Spinal cord (tissue), 10 donors: ENCODE data around the gene TEX47. TPM values are rescaled to one million over a fixed set of nuclear protein-coding genes. Genes with fewer than 3 reads are reported as not detected.

ENCODE experiments used
- DNase-seq, 6 donors: peaks; one replicate each; pipeline versions ENCODE4 v3.0.0 to v3.0.0-alpha.2; 2013 to 2015; ENCODE audit warnings: low spot score in 6 of 6, low read depth in 4 of 6
- H3K27ac ChIP-seq: one replicate; pipeline ENCODE4 v1.5.1; 2013; ENCODE audit warnings: low read depth, low read length, control low read depth
- H3K27me3 ChIP-seq: one replicate; pipeline ENCODE4 v1.6.1; 2013; ENCODE audit warnings: low read length; ENCODE audit not compliant: control insufficient read depth, insufficient read depth
- H3K36me3 ChIP-seq: one replicate; pipeline ENCODE4 v1.6.1; 2013; ENCODE audit warnings: low read length; ENCODE audit not compliant: control insufficient read depth, insufficient read depth
- H3K4me1 ChIP-seq: one replicate; pipeline ENCODE4 v1.6.1; 2013; ENCODE audit warnings: low read length; ENCODE audit not compliant: control insufficient read depth, insufficient read depth
- H3K4me3 ChIP-seq: one replicate; pipeline ENCODE4 v1.5.1; 2013; ENCODE audit warnings: low read depth, low read length, control low read depth
- H3K9me3 ChIP-seq: one replicate; pipeline ENCODE4 v1.6.1; 2013; ENCODE audit warnings: low read length; ENCODE audit not compliant: control insufficient read depth, insufficient read depth
- WGBS: methylation state at CpG from one replicate; pipeline ENCODE4 v1.1.5; 2013; ENCODE audit warnings: missing lambda C conversion rate; ENCODE audit not compliant: insufficient coverage; 5-methylcytosine and 5-hydroxymethylcytosine counted together
- polyA plus RNA-seq, 2 donors: library from polyadenylated mRNA; unstranded; fragments of 120-200 nt; gene quantifications; one replicate each; pipeline ENCODE4 v1.2.1, GENCODE V29; 2013; ENCODE audit not compliant: insufficient read length in 2 of 2
- total RNA-seq, 2 donors: library from RNA; depleted of rRNA in 1 of 2; stranded (reverse); fragments of 120-200 nt in 1 of 2; fragments of >200 nt in 1 of 2; gene quantifications; one replicate each; pipeline versions ENCODE4 v1.2.3 to v1.2.4, GENCODE V29; 2013 to 2014
- donor health status: healthy.

The TEX47 gene
- total and polyA plus RNA-seq, 4 donors = not detected

DNA sequence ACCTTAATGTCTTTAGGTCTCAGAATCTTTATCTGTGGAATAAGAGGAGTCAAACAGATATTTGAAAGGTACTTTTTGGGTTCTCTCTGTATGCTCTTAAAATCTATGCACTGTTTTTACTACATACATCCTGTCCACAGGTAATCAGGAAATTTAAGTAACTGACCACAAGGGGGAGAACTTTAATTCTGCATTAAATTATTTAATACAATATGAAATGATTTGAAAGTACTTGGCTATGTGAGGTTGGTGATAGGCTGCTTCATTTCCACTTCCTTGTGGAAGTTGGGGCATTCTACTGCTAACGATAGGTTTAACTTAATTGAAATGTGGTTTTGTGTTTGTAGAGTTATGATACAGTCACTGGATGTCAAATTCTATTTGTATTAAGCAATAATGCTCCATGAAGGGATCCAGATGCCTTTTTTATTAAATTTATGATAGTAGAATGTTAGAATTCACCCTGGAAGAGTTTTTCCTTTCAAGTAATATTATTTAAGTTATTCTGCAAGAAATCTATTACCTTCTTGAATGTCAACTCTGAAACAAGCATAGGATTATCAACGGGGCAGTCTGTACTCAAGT lies 6.0 kb downstream of the TEX47 start:
- DNase-seq = peak in 2 of 6 donors; percentile 30 to 56
- 67% methylated on average over 1 of the region's 2 CpGs for WGBS
- no peaks in the 10 kb centered on the region for H3K4me1 ChIP-seq
- no peak overlapping the region for H3K4me3 ChIP-seq
- no peaks in the 10 kb centered on the region for H3K36me3 ChIP-seq
- H3K27ac ChIP-seq = no peak overlapping the region
- H3K9me3 ChIP-seq = no peaks in the 10 kb centered on the region
- no peaks in the 10 kb centered on the region for H3K27me3 ChIP-seq

DNA sequence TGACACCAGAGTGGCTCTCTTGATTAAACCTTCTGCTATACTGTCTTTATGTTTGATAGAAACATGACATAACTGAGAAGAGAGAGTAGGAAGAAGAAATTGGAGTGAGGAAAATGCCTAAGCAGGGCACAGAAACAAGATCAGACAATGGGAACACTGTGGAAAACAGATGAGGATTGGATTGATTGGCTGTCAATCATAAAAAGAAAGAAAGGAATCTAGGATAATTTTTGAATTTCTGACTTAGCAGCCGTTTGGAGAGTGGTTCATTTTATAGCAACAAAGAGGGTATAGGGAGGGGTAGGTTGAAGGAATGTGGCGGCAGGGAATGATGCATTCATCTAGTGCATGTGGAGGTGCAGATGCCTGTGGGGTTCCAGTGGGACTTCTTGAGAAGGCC lies 7.8 kb downstream of the TEX47 start:
- no peak overlapping the region for H3K27ac ChIP-seq
- no peak for DNase-seq
- no peaks in the 10 kb centered on the region for H3K9me3 ChIP-seq
- no peak overlapping the region for H3K4me3 ChIP-seq
- H3K36me3 ChIP-seq = no peaks in the 10 kb centered on the region
- no peaks in the 10 kb centered on the region for H3K27me3 ChIP-seq
- WGBS = 84% methylated on average over 2 of the region's 2 CpGs
- H3K4me1 ChIP-seq = no peaks in the 10 kb centered on the region

DNA sequence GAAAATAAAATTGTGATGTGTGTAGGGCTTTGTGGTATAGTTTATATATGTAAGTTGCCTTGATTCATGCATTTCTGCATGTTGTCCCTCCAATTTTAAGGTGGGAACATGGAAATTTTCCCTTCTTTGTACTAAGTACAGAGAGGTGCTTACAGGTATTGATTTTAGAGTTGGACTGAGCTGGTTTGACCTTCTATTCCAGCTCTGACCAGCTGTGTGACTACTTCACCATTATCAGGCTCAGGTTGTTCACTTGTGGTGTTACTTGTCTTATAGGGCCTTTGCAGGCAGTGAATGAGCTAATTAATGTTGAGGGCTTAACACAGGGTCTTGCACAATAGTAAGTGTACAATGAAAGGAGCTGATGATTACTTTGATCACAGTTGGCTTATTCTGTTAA lies 19.7 kb downstream of the TEX47 start:
- no peaks in the 10 kb centered on the region for H3K27me3 ChIP-seq
- H3K4me3 ChIP-seq = no peak overlapping the region
- no peaks in the 10 kb centered on the region for H3K9me3 ChIP-seq
- H3K4me1 ChIP-seq = no peaks in the 10 kb centered on the region
- DNase-seq = no peak
- no peaks in the 10 kb centered on the region for H3K36me3 ChIP-seq
- H3K27ac ChIP-seq = no peak overlapping the region

DNA sequence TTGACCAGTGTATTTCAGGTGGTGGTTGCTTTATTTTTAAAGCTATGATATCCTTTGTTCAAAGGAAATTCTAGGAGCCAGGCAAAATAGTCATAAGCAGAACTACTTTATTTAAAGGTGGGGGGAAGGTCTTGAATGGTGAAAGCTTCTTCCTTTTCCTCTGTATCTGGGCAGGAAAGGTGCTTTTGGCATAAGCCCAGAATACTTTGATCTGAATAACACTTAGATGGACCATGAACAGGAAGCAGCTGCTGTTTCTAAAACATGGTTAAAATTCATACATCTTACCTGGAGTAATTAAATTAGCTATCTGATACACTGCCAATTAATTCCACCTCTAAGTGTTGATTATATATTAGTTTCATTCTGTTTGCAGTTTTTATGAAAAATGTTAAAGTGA lies 22.8 kb downstream of the TEX47 start:
- no peaks in the 10 kb centered on the region for H3K36me3 ChIP-seq
- H3K27ac ChIP-seq = no peak overlapping the region
- no peaks in the 10 kb centered on the region for H3K9me3 ChIP-seq
- no peak for DNase-seq
- H3K4me1 ChIP-seq = no peaks in the 10 kb centered on the region
- no peak overlapping the region for H3K4me3 ChIP-seq
- H3K27me3 ChIP-seq = no peaks in the 10 kb centered on the region

DNA sequence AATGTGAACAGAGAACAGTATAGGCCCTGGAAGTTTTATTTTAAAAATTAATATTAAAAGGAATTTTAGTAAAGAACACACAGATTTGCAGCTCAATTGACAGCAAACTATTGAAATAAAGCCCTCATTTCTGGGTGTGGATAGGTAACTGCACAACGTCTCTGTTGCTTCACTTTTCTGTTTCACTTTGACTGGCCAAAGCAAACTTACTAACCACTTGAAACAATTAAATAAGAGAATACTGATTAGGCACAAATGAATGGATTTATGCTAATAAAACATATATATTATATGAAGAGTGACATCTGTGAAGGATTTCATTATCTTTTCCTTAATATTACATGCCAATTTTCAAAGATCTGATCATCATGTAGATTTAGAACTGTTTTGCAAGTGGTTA lies 24.1 kb downstream of the TEX47 start:
- no CpG with 5 or more reads among the region's 1 CpG for WGBS
- H3K9me3 ChIP-seq = no peaks in the 10 kb centered on the region
- H3K4me3 ChIP-seq = no peak overlapping the region
- DNase-seq = no peak
- no peaks in the 10 kb centered on the region for H3K36me3 ChIP-seq
- no peaks in the 10 kb centered on the region for H3K4me1 ChIP-seq
- no peaks in the 10 kb centered on the region for H3K27me3 ChIP-seq
- H3K27ac ChIP-seq = no peak overlapping the region

DNA sequence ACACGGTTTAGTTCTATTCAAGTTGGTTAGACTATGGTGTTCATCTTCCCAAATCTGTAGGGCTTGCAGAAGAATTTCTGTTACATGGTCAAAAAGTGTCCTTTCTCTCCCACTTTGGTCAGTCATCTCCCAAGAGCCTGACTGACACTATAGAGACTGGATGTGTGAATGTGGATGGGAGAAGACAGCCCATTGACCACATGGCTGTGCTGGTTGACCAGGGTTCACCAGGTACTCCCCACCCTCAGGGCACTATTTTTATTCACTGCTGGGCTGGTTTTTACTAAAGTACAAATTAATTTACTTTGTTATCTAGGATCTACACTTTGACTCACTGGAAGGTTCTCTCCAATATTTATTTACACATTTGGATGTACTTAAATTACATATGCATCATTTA lies 33.8 kb downstream of the TEX47 start:
- Histone ChIP-seq H3K4me3 (no peak overlapping the region), H3K36me3 (no peaks in the 10 kb centered on the region), H3K4me1 (peaks cover 6% of the 10 kb centered on the region), H3K27me3 (peaks cover 10% of the 10 kb centered on the region), H3K27ac (no peak overlapping the region), H3K9me3 (no peaks in the 10 kb centered on the region)
- no CpG with 5 or more reads among the region's 1 CpG for WGBS
- peak in 1 of 6 donors; percentile 22 for DNase-seq

DNA sequence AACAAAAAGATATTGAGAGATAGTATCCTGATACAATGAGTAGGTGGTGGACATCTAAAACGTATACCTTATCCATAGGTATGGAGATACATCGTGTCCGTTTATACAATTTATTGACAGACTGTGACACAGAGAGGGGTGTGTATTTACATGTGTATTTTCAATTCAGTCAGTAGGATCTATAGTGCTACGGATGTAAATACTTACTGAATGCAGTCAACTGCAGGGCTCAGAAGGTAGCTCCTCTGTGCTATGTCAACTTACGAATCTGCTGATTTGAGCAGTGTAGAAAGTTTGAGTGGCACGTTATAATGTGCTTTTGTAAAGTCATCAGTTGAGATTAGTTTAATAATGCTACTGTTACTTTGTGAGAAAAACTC lies 35.4 kb downstream of the TEX47 start:
- Histone ChIP-seq H3K27me3 (peaks cover 10% of the 10 kb centered on the region), H3K27ac (no peak overlapping the region), H3K9me3 (no peaks in the 10 kb centered on the region), H3K4me3 (peak overlapping the region; percentile 67), H3K4me1 (peaks cover 6% of the 10 kb centered on the region), H3K36me3 (no peaks in the 10 kb centered on the region)
- 25% methylated on average over 2 of the region's 6 CpGs for WGBS
- peak in 1 of 6 donors; percentile 3 for DNase-seq

DNA sequence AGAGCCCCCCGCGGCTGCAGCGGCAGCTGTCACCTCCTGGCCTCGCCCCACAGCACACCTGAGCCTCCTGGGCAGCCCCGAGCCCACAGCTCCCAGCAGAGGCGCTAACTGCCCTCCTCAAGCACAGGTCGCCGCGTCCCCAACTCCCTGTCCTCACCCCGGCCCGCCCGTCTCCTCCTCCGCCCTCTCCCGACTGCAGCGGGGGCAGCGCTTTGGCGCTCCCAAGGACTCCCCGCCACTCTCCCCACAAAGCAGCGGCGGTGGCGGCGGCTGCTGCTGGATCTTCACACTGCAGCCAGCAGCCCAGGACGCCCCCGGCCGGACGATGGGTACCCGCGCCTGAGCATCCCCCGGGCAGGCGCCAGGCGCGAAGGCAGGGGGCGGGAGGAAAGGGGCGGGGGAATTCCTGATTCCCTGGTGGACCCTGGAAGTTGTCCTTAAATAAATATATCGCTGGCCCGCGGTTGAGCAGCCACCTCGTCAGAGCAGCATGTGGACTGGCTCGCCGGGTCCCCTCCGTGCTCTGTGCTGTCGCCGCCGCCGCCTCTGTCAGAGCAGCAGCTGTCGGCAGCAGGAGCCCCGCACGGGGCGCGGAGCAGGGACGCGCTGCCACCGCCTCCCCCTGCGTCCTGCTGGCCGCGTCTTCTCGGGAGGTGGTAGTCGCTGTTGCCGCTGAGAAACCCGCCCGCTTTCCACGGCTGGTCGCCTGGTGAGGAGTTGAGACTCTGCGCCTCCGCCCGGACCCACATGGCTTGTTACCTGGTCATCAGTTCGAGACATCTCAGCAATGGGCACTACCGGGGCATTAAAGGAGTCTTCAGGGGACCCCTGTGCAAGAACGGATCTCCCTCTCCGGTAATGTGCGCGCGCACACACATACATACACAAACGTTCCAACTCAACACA lies 36.1 kb downstream of the TEX47 start, which contains the start of gene ZNF804B:
ZNF804B (plus strand) TSS at position 471 of the 906 bp plus-strand sequence; CDS start at position 748, 277 bp downstream.
- Histone ChIP-seq H3K4me3 (peak within 1 kb of the TSS; percentile 67), H3K4me1 (peaks cover 6% of the 10 kb centered on the region), H3K27ac (peak within 1 kb of the TSS; percentile 57), H3K27me3 (peaks cover 10% of the 10 kb centered on the region), H3K36me3 (no peaks in the 10 kb centered on the region), H3K9me3 (no peaks in the 10 kb centered on the region)
- under 1% methylated on average over 65 of the region's 74 CpGs for WGBS
- peak in 5 of 6 donors; percentile 28 to 83 (median 43) for DNase-seq

DNA sequence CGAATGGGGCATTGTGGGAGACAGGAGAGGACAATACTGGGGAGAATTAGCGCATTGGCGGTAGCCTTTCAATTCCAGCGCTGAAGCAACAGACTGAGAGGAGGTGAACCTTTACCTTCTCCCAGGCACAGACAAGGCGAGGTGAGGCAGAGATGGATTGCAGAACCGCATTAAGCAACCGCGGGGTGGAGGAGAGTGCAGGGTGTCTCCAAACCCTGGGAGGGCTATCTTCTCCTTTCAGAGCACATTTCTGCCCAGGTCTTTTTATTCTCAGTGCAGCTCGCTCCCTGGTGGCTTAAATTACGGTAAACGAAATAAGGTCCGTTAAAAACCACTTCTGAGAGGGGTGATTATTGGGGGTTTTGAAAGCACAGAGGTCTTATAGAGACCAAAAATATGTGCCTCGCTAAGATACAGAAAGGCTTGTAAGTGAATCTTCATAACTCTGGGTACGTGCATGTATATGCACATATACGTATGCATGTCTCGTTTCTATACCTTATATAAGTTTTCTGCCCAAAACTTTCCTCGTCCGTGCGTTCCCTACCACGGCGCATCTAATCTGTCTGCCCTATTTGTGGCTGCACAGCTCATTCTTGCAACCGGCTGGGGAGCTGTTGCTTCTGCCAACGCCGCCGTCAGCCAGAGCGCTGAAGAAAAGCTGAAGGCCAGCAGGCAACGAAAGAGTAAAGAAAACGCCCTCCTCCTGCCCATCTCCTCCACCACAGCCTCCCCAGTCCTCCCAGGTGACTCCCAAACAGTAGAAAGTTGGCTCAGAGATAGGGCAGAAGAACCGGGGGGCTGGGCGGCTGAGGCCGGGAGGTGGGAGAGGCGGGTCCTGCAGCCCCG lies 36.9 kb downstream of the TEX47 start:
- Histone ChIP-seq H3K9me3 (no peaks in the 10 kb centered on the region), H3K27me3 (peaks cover 10% of the 10 kb centered on the region), H3K36me3 (no peaks in the 10 kb centered on the region), H3K4me3 (peak overlapping the region; percentile 67), H3K4me1 (peaks cover 6% of the 10 kb centered on the region), H3K27ac (peak overlapping the region; percentile 57)
- WGBS = 1% methylated on average over 23 of the region's 33 CpGs
- DNase-seq = peak in 5 of 6 donors; percentile 38 to 92 (median 61)
